Panc1 (cell line): ENCODE results near the gene GSK3B. TPM values are rescaled to one million over a fixed set of nuclear protein-coding genes. Genes with fewer than 3 reads are reported as not detected.

Source experiments
- ATAC-seq: fragments of 200-7000 bp; cut with Tn5 transposase; 2 replicates; pipeline ENCODE4 v1.9.1; 2020; ENCODE audit warnings: mild to moderate bottlenecking, moderate library complexity
- BruUV-seq: library from RNA; stranded (reverse); fragments of 400-500 nt; replicated peaks from 2 replicates; lab custom pipeline; 2021; lab: Mats Ljungman, UMichigan
- CTCF ChIA-PET: fragments of 300-600 bp; sonication (Branson Sonifier 250); formaldehyde crosslinking; loops from one replicate; lab custom pipeline; 2022; ENCODE audit warnings: antibody characterized with exemption; lab: Charles Lee
- POLR2A ChIA-PET: fragments of 300-600 bp; sonication (Branson Sonifier 250); formaldehyde crosslinking; loops from one replicate; lab custom pipeline; 2022; ENCODE audit warnings: antibody characterized with exemption; lab: Charles Lee
- DNase-seq: peaks from one replicate; pipeline ENCODE4 v3.0.0-alpha.2; 2010; ENCODE audit warnings: low read depth, low spot score
- H3K27ac ChIP-seq: 2 replicates; pipeline ENCODE4 v1.5.1; 2011; ENCODE audit warnings: mild to moderate bottlenecking, low read length, inconsistent platforms
- H3K27me3 ChIP-seq: fragments of 200-500 bp; sonication (Bioruptor generic); 2 replicates; pipeline ENCODE4 v1.6.0; 2014; ENCODE audit warnings: low read length, inconsistent platforms; ENCODE audit not compliant: control insufficient read depth, insufficient read depth
- H3K36me3 ChIP-seq: fragments of 200-500 bp; sonication (Bioruptor generic); 2 replicates; pipeline ENCODE4 v1.5.1; 2014; ENCODE audit warnings: inconsistent platforms, mild to moderate bottlenecking, low read length, moderate library complexity; ENCODE audit not compliant: control insufficient read depth, insufficient read depth
- H3K4me1 ChIP-seq: 2 replicates; pipeline ENCODE4 v1.5.1; 2011; ENCODE audit warnings: inconsistent platforms, mild to moderate bottlenecking, low read length, moderate library complexity; ENCODE audit not compliant: control insufficient read depth, insufficient read depth
- H3K4me3 ChIP-seq, 2 experiments: 2 replicates each; pipeline ENCODE4 v1.5.1; 2011 to 2012; ENCODE audit warnings: low read depth in 2 of 2, low read length in 2 of 2, mild to moderate bottlenecking in 2 of 2, inconsistent platforms in 1 of 2, moderate library complexity in 1 of 2
- H3K9me3 ChIP-seq: fragments of 200-500 bp; sonication (Bioruptor generic); 2 replicates; pipeline ENCODE4 v1.5.1; 2014; ENCODE audit warnings: low read depth, mild to moderate bottlenecking, inconsistent platforms, low read length, moderate library complexity; ENCODE audit not compliant: control insufficient read depth, insufficient read depth
- POLR2AphosphoS5 ChIP-seq: IDR thresholded peaks from 2 replicates; pipeline ENCODE4 v1.6.1; 2012; ENCODE audit warnings: mild to moderate bottlenecking, low read depth, low read length, moderate library complexity
- SIN3A ChIP-seq: IDR thresholded peaks from 2 replicates; pipeline ENCODE4 v1.6.1; 2012; ENCODE audit warnings: low read depth, mild to moderate bottlenecking, low read length, moderate library complexity, borderline replicate concordance; ENCODE audit not compliant: insufficient read depth
- TCF7L2 ChIP-seq: IDR thresholded peaks from 2 replicates; pipeline ENCODE4 v1.6.1; 2011; ENCODE audit warnings: mild to moderate bottlenecking, low read depth, low read length, inconsistent platforms
- in situ Hi-C: cut with HindIII; loops from 2 replicates; pipeline ENCODE4 v1.10.0; 2016; ENCODE audit warnings: low sequenced_read_pairs, low pct_unique_long_range_greater_than_20kb
- intact Hi-C: fragments of 100-400 bp; cut with micrococcal nuclease; formaldehyde crosslinking; loops from one replicate; pipeline ENCODE4 v1.10.0; 2022; ENCODE audit not compliant: unreplicated experiment
- total RNA-seq: library from RNA; stranded (reverse); gene quantifications from one replicate; pipeline ENCODE4 v1.2.1, GENCODE V29; 2021; ENCODE audit not compliant: unreplicated experiment
- TF ChIP-seq, protein P1 (sequence below): fragments of 450-650 bp; IDR thresholded peaks from 2 replicates; pipeline ENCODE4 v1.5.1; 2017; ENCODE audit warnings: mild to moderate bottlenecking
- TF ChIP-seq, protein P2 (sequence below), 2 experiments: IDR thresholded peaks; 2 replicates each; pipeline ENCODE4 v1.6.1; 2011 to 2012; ENCODE audit warnings: low read depth in 2 of 2, control low read depth in 1 of 2, low read length in 1 of 2, mild to moderate bottlenecking in 1 of 2, moderate library complexity in 1 of 2; ENCODE audit not compliant: insufficient read depth in 1 of 2

Gene GSK3B
- total RNA-seq, 1 experiment from 2014 or later = 35.3 TPM

DNA sequence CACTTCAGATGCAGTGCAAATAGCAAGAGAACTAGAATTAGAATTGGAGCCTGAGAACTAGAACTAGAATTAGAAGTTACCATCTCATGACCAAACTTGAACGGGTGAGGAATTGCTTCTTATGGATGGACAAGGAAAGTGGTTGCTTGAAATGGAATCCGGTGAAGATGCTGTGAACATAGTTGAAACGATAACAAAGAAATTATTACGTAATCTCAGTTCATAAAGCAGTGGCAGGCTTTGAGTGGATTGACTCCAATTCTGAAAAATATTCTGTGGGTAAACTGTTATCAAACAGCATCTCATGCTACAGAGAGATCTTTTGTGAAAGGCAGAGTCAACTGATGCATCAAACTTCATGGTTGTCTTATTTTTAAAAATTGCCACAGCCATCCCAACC is 48.0 kb upstream of the GSK3B start:
- intact Hi-C loops = no loop called here
- no TSS peak for BruUV-seq
- ChIA-PET CTCF (no interaction called here), POLR2A (no interaction called here)
- Histone ChIP-seq H3K27me3 (no peaks in the 10 kb centered on the region), H3K4me1 (no peaks in the 10 kb centered on the region), H3K9me3 (no peaks in the 10 kb centered on the region), H3K4me3 (no peak overlapping the region), H3K27ac (no peak overlapping the region), H3K36me3 (no peaks in the 10 kb centered on the region)
- no peak for TF ChIP-seq POLR2AphosphoS5
- TF ChIP-seq SIN3A = no peak
- TF ChIP-seq, protein P1, sequence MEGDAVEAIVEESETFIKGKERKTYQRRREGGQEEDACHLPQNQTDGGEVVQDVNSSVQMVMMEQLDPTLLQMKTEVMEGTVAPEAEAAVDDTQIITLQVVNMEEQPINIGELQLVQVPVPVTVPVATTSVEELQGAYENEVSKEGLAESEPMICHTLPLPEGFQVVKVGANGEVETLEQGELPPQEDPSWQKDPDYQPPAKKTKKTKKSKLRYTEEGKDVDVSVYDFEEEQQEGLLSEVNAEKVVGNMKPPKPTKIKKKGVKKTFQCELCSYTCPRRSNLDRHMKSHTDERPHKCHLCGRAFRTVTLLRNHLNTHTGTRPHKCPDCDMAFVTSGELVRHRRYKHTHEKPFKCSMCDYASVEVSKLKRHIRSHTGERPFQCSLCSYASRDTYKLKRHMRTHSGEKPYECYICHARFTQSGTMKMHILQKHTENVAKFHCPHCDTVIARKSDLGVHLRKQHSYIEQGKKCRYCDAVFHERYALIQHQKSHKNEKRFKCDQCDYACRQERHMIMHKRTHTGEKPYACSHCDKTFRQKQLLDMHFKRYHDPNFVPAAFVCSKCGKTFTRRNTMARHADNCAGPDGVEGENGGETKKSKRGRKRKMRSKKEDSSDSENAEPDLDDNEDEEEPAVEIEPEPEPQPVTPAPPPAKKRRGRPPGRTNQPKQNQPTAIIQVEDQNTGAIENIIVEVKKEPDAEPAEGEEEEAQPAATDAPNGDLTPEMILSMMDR = no peak
- TF ChIP-seq, protein P2, sequence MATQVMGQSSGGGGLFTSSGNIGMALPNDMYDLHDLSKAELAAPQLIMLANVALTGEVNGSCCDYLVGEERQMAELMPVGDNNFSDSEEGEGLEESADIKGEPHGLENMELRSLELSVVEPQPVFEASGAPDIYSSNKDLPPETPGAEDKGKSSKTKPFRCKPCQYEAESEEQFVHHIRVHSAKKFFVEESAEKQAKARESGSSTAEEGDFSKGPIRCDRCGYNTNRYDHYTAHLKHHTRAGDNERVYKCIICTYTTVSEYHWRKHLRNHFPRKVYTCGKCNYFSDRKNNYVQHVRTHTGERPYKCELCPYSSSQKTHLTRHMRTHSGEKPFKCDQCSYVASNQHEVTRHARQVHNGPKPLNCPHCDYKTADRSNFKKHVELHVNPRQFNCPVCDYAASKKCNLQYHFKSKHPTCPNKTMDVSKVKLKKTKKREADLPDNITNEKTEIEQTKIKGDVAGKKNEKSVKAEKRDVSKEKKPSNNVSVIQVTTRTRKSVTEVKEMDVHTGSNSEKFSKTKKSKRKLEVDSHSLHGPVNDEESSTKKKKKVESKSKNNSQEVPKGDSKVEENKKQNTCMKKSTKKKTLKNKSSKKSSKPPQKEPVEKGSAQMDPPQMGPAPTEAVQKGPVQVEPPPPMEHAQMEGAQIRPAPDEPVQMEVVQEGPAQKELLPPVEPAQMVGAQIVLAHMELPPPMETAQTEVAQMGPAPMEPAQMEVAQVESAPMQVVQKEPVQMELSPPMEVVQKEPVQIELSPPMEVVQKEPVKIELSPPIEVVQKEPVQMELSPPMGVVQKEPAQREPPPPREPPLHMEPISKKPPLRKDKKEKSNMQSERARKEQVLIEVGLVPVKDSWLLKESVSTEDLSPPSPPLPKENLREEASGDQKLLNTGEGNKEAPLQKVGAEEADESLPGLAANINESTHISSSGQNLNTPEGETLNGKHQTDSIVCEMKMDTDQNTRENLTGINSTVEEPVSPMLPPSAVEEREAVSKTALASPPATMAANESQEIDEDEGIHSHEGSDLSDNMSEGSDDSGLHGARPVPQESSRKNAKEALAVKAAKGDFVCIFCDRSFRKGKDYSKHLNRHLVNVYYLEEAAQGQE (IDR thresholded peaks at IDR 0.05; ENCODE audit: insufficient read depth in 1 of 2, low read depth in 2 of 2, low read length in 1 of 2) = no peak
- TF ChIP-seq TCF7L2 = no peak
- ATAC-seq (no peak), DNase-seq (no peak)
- in situ Hi-C loops = no loop called here

DNA sequence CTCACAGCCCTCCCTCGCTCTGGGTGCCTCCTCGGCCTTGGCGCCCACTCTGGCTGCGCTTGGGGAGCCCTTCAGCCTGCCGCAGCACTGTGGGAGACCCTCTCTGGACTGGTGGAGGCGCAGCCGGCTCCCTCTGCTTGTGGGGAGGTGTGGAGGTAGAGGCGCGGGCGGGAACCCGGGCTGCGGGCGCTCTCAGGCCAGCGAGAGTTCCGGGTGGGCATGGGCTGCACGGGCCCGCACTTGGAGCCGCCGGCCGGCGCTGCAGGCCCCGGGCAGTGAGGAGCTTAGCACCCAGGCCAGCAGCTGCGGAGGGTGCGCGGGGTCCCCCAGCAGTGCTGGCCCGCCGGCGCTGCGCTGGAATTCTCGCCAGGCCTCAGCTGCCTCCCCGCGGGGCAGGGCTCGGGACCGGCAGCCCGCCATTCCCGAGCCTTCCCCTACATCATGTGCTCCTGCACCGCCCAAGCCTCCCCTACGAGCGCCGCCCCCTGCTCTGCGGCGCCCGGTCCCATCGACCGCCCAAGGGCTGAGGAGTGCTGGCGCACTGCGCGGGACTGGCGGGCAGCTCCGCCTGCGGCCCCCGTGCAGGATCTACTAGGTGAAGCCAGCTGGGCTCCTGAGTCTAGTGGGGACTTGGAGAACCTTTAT is 46.0 kb upstream of the GSK3B start:
- ChIA-PET CTCF (no interaction called here), POLR2A (no interaction called here)
- no peak for TF ChIP-seq SIN3A
- no peak for TF ChIP-seq TCF7L2
- no peak for TF ChIP-seq POLR2AphosphoS5
- TF ChIP-seq, protein P2 (IDR thresholded peaks at IDR 0.05; ENCODE audit: insufficient read depth in 1 of 2, low read depth in 2 of 2, low read length in 1 of 2) = no peak
- TF ChIP-seq, protein P1 = no peak
- H3K9me3 ChIP-seq = no peaks in the 10 kb centered on the region
- intact Hi-C loops (no loop called here), in situ Hi-C loops (no loop called here)
- H3K4me3 ChIP-seq = no peak overlapping the region
- no TSS peak for BruUV-seq
- H3K27ac ChIP-seq = no peak overlapping the region
- DNase-seq (no peak), ATAC-seq (no peak)
- H3K36me3 ChIP-seq = no peaks in the 10 kb centered on the region
- no peaks in the 10 kb centered on the region for H3K27me3 ChIP-seq
- no peaks in the 10 kb centered on the region for H3K4me1 ChIP-seq
